HG03469 (cell line): ENCODE measurements around the gene KSR1.

ENCODE experiments used
- ATAC-seq: cut with Tn5 transposase; IDR thresholded peaks from one replicate; pipeline ENCODE4 v1.9.1; 2021; ENCODE audit warnings: mild to moderate bottlenecking, moderate library complexity, moderate number of reproducible peaks; ENCODE audit not compliant: unreplicated experiment

KSR1 gene

GRCh38 chr17:27512511-27513346 lies 56.5 kb downstream of the KSR1 start:
- ATAC-seq, result no peak

DNA sequence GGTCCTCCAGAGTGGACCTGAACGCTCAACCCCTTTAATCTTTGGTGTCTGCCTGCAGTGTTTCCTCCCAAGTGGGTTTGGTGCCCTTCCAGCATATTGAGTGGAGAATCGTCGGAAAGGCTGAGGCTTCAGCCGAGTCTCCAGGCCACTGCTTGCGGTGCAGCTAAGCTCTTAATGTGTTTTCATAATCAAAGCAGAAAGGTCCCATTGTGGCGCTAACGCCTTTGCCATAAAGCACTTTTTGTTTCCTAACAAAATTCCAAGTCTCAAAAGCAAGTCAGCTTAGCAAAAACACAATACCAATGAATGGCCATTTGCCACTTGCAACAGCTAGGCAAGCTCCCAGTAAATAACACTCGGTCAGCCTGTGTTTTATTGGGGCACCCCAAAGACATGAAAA lies 57.6 kb downstream of the KSR1 start:
- ATAC-seq, result no peak

DNA sequence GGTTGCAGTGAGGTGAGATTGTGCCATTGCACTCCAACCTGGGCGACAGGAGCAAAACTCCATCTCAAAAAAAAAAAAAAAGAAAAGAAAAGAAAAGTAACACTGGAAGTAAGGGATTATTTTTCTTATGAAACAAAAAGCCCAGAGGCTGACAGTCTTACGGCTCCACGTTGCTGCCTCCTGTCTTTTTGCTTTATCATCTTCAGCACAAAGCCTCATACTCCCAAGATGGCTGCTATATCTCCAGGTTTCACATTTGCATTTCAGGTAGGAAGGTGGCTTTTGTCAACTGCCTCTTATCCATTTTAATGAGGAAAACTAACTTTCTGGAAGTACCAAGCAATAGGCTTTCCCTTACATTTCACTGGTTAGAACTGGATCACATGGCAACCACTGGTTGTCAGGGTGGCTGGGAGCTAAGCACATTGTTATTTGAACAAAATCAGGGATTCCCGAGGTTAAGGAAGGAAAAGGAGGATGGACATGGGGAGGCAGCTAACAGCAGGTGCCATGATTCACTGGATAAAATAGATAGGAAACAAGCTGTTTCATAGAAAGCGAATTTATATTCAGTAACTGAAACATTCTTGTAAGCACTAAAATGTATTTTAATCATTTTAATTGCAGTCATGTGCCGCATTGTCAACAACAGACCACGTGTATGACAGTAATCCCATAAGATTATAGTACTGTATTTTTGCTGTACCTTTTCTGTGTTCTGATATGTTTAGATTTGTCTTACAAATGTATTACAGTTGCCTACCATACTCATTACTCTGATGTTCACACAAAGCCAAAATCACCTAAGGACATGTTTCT lies 58.6 kb downstream of the KSR1 start:
- ATAC-seq, result no peak

- ATAC-seq, result no peak
These were observed 61.8 kb downstream of the KSR1 start for GRCh38 chr17:27518048-27518447.

GRCh38 chr17:27518545-27519521 lies 62.6 kb downstream of the KSR1 start:
- ATAC-seq, result no peak

- no peak for ATAC-seq
These were observed 63.3 kb downstream of the KSR1 start for GRCh38 chr17:27519550-27519949.

- ATAC-seq, result no peak
These were observed 64.4 kb downstream of the KSR1 start for GRCh38 chr17:27520491-27521185.

- ATAC-seq, result no peak
These were observed 65.2 kb downstream of the KSR1 start for GRCh38 chr17:27521281-27522027.

DNA sequence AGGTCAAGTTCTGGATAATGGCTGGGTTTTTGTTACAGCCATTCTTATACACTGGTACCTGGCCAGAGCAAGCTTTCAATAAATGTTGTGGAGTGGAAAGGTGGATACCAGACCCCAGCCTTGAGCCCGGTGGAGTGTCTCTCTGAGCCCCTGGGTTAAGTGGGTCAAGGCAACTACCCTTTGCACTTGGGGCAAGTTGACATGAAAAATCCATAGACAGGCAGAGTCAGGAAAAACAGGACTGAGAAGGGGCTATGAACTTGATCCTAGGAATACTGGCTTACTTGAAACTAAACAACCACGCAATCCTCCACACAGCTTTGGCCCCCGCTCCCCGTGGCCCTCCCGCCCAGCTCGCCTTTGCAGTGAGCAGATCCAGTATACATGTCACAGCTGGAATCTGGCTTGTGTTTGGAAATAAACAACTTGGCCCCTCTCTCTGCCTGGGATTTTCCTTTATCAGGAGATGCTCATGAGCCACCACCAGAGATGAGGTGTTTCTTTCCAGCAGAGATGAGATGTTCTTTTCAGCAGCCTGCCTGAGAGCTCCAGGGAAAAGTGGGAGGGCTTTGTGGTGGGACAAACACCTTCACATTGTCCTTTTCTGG lies 65.9 kb downstream of the KSR1 start:
- ATAC-seq, result no peak

- no peak for ATAC-seq
These were observed 67.5 kb downstream of the KSR1 start for GRCh38 chr17:27523712-27524111.

DNA sequence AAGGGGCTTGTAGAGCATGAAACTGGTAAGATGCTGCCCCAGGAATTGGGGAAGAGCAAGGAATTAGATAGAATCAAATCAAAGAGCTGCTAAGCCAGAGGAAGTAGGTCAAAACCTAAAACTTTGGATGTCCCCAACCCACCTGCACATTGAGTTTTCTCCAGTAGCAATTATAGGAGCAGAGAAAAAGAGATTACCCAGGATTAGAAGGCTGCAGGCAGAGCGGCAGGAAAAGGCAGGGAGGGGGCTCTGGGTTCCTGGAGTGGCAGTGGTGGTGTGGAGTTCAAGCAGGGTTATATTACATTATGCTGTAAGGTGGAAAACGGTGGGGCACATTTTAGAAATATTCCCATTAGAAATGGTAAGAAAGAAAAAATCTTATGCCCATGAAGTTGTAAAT lies 68.3 kb downstream of the KSR1 start:
- no peak for ATAC-seq

GRCh38 chr17:27525316-27525715 lies 69.1 kb downstream of the KSR1 start:
- ATAC-seq, result no peak

DNA sequence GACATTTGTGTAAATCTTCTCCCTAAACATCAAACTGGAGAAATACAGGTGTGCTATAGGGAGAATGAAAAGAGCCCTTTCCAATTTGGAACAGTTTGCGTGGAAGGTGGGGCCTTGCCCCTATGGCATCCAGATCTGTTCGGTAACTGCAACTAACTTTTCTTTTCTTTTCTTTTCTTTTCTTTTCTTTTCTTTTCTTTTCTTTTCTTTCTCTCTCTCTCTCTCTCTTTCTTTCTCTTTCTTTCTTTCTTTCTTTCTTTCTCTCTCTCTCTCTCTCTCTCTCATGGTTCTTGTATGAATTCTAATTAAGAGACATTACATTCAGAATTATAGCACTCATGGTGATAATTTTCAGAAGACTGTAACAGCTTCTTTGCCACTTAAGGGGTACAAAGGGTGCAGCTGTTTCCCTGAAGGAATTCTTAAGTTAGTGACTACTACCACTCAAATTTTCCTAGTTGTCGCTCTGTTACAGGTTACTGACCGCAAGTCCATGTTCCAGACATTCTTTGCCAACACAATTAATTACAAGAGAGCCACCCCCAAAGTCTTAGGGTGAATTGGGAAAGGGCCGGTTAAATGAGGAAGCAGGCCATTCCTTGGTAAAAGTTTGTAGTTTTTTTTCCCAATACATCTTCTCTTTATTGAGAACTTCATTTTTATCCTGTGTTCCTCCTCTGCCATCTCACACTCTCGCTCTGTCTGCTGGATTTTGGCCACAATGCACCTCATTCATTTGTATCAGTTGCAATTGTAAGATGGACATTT lies 69.8 kb downstream of the KSR1 start:
- no peak for ATAC-seq

DNA sequence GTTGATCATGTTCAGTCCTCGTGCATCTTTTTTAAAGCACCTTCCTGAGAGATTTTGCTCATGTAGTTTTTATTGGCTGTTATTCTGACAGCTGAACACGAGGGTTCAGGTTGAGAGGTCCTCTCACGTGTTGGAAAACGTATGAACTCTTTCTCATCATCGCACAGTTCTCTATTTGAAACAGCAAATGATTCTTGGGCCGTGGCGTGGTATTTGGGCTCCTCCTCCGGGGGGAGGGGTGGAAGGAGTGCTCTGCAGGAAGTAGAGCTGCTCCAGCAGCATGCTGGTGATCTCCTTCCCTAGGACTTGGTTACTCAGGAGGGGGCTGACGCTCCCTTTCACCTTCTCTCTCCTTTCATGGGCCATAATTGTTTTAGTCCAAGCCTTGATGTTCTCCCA lies 70.4 kb downstream of the KSR1 start:
- ATAC-seq, result no peak

GRCh38 chr17:27529230-27529796 lies 73.1 kb downstream of the KSR1 start:
- ATAC-seq, result no peak

GRCh38 chr17:27530764-27531391 lies 74.6 kb downstream of the KSR1 start:
- no peak for ATAC-seq

GRCh38 chr17:27531469-27531961 lies 75.3 kb downstream of the KSR1 start:
- no peak for ATAC-seq
